GM10266 (cell line): ENCODE data around the gene ZDHHC17.

Experiments
- DNase-seq: peaks from one replicate; pipeline ENCODE4 v3.0.0; 2012; ENCODE audit errors: extremely low spot score
- TF ChIP-seq, protein P1 (sequence below): IDR thresholded peaks from 2 replicates; pipeline ENCODE4 v1.5.1; 2012; ENCODE audit warnings: mild to moderate bottlenecking, low read depth; ENCODE audit not compliant: control insufficient read depth, insufficient read depth; ENCODE audit errors: missing control alignments

The ZDHHC17 gene

DNA sequence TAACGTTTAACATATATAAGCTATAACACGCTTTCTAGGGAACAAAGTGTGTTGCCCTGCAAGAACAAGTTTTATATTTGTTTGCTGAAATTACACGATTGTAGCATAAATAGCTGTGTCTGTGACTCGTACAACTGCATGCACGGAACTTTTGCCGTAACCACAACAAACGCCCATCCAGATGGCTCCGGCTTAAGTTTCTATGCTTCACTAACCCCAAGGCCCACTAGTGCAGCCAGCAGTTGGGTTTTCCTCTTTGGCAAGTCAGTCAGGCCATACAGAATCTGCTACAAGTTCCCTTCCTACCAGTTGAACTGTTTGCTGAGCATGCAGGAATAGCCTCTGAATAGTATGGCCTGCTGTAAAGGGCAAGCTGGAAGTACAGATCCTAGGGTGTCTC, 102.8 kb downstream of the ZDHHC17 start:
- DNase-seq: no peak
- TF ChIP-seq, protein P1, sequence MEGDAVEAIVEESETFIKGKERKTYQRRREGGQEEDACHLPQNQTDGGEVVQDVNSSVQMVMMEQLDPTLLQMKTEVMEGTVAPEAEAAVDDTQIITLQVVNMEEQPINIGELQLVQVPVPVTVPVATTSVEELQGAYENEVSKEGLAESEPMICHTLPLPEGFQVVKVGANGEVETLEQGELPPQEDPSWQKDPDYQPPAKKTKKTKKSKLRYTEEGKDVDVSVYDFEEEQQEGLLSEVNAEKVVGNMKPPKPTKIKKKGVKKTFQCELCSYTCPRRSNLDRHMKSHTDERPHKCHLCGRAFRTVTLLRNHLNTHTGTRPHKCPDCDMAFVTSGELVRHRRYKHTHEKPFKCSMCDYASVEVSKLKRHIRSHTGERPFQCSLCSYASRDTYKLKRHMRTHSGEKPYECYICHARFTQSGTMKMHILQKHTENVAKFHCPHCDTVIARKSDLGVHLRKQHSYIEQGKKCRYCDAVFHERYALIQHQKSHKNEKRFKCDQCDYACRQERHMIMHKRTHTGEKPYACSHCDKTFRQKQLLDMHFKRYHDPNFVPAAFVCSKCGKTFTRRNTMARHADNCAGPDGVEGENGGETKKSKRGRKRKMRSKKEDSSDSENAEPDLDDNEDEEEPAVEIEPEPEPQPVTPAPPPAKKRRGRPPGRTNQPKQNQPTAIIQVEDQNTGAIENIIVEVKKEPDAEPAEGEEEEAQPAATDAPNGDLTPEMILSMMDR: no peak

DNA sequence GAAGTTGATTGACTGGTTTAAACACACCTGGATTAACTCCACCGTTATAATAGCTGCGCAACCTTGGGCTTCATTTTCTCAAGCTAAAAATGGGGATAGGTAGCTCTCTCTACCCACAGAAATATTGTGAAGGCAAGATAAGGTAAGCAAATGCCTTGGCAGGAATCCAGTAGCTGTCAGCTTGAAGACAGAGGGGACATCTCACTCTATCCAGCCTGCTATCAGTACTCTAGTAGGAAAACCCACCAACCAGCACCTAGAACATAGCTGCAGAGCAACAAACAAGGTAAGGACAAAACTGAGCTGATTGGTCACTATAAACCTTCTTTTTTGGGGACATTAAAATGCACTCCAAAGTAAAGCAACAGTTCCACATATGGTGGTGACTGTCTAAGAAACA, 107.2 kb downstream of the ZDHHC17 start:
- TF ChIP-seq, protein P1: no peak

DNA sequence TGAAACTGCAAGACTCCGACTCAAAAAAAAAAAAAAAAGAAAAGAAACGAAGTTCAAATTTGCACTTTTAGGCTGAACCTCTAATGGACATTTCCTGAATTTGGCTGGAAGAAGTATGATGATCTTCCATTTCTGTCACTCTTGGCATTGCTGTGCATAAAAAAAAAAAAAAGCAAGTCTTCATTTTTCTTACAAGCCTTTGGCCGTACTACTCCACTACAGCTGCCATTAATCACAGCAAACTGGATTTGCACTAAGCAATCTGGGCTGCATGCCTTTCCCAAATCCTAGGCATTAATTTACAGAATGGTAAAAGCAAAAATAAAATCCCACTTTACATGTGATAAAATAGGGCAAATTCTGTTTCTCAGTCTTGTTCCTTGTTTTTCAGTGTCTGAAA, 107.8 kb downstream of the ZDHHC17 start:
- TF ChIP-seq, protein P1: no peak
- no peak for DNase-seq

More for the DNA sequence above, 107.2 kb downstream of the ZDHHC17 start:
- DNase-seq: no peak

DNA sequence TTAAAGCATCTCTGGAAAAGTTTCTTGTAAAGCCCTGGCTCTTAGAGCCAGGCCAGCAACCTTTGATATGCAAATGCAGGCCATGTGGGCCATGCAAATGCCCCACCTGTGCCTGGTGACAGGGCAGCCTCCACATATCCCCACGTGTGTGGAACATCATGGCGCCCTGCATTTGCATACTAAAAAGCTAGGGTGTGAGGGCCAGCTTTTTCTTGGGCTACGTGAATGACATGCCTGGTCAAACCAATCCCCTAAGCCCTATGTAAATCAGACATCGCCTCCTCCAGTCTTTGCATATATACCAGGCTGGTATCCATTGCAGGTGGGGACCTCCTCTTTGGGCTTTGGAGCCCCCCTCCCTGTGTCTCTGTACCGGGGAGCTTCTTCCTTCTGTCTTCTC, 108.5 kb downstream of the ZDHHC17 start:
- DNase-seq: no peak
- TF ChIP-seq, protein P1: no peak

DNA sequence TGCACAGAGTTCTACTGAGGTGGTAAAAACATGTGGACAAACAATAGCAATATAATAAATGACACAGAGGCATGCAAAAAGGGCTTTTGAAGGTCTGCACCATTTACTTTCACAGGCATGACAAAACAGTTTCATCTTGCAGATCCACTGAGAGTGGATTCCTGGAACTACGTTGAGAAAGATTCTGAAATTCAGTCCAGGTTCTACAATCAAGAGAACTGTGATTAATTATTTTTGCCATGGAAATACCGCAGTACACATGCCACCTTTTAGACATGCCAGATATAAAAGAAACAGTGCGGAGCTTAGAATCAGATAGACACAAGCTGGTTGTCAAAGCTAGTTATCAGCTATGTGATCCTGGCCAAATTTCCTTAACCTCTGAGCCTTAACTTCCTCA, 110.1 kb downstream of the ZDHHC17 start:
- no peak for DNase-seq
- TF ChIP-seq, protein P1: no peak

DNA sequence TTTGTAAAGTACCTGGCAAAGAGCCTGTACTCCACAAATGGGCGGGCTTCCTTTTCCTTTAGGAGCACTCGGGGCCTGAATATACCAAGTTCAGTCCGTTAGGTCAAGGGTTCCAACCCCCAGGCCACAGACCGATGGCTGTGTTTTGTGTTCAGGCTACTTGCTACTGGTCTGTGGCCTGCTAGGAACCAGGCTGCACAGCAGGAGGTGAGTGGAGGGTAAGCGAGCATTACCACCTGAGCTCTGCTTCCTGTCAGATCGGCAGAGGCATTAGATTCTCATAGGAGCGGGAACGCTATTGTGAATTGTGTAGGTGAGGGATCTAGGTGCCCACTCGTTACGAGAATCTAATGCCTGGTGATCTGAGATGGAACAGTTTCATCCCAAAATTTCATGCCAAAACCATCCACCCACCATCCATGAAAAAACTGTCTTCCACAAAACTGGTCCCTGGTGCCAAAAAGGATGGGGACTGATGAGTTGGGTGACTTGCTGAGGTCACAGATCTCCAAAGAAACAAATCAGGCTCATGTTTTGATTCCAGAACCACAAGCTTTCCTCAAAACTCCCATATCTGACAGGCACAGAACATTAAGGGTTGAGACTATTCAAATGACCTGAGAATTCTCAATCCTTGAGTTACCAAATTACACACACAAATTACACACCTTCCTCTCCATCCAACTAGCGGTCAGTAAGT, 110.7 kb downstream of the ZDHHC17 start:
- TF ChIP-seq, protein P1: no peak
- DNase-seq: no peak

DNA sequence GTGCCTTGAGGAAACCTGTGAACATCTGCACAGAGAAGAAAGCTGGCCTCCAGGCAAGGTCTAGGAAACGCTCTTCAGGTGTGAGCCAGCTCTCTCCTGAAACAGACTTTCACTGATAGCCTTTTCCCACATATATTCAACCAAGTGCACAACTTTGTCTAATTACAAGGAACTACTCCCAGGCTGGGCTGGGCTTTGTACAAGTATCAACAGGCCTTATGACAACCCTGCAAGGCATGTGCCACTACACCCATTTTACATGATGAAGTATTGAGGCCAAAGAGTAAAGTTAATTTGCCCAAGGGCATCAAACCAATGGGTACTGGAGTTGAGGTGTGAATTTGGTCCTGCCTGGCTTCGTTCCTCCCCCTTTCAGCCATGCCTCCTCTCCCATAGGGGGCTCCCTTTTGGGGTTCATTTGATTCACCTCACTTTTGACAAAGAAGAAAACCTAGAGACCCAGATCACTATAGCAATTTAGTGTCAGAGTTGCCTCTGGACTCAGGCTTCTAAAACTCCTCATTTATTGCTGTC, 112.8 kb downstream of the ZDHHC17 start:
- DNase-seq: no peak
- TF ChIP-seq, protein P1: no peak
